ENCODE data around the gene PLCL2.

PLCL2 gene

GRCh38 chr3:16916840-16917239 is 32.1 kb downstream of the PLCL2 start:
- no peak for TF ChIP-seq CTCF (IDR thresholded peaks at IDR 0.05)

GRCh38 chr3:16917256-16917935 is 32.6 kb downstream of the PLCL2 start:
- no peak for TF ChIP-seq CTCF (IDR thresholded peaks at IDR 0.05)

- no peak for TF ChIP-seq CTCF (IDR thresholded peaks at IDR 0.05)
Observed at GRCh38 chr3:16917980-16918682, 33.4 kb downstream of the PLCL2 start.

- TF ChIP-seq CTCF (IDR thresholded peaks at IDR 0.05): no peak
Observed at GRCh38 chr3:16918683-16919025, 33.9 kb downstream of the PLCL2 start.

GRCh38 chr3:16923112-16923511 is 38.4 kb downstream of the PLCL2 start:
- TF ChIP-seq CTCF (IDR thresholded peaks at IDR 0.05): no peak

- no peak for TF ChIP-seq CTCF (IDR thresholded peaks at IDR 0.05)
Observed at GRCh38 chr3:16927485-16927884, 42.7 kb downstream of the PLCL2 start.

GRCh38 chr3:16928386-16929132 is 43.8 kb downstream of the PLCL2 start:
- TF ChIP-seq CTCF (IDR thresholded peaks at IDR 0.05): no peak
